HCT116 (cell line): Measurements from ENCODE around the gene UBE2O. TPM values are rescaled to one million over a fixed set of nuclear protein-coding genes. Genes with fewer than 3 reads are reported as not detected.

ENCODE experiments used
- ATAC-seq: fragments of 200-7000 bp; cut with Tn5 transposase; 2 replicates; pipeline ENCODE4 v1.9.1; 2020; ENCODE audit warnings: mild to moderate bottlenecking, moderate library complexity
- BruUV-seq: library from RNA; stranded (reverse); fragments of 400-500 nt; replicated peaks from 2 replicates; lab custom pipeline; 2021; lab: Mats Ljungman, UMichigan
- CTCF ChIA-PET: fragments of 300-600 bp; sonication (Branson Sonifier 250); formaldehyde crosslinking; loops from one replicate; lab custom pipeline; 2021; ENCODE audit warnings: antibody characterized with exemption; lab: Charles Lee
- POLR2A ChIA-PET: fragments of 300-600, 350-600 bp; sonication (Branson Sonifier 250); formaldehyde crosslinking; loops from one replicate; lab custom pipeline; 2021; ENCODE audit warnings: antibody characterized with exemption; lab: Charles Lee
- RAD21 ChIA-PET, 2 experiments: fragments of 300-600 bp; sonication (Branson Sonifier 250); formaldehyde crosslinking; loops; one replicate each; lab custom pipeline; 2023; ENCODE audit warnings: low total read pairs in 2 of 2; ENCODE audit not compliant: uncharacterized antibody in 2 of 2, unreplicated experiment in 2 of 2, low non-redundant PET in 1 of 2; lab: Charles Lee
- DNase-seq: peaks from one replicate; pipeline ENCODE4 v3.0.0-alpha.2; 2010; ENCODE audit warnings: low read depth, low spot score
- H2AFZ ChIP-seq: fragments of 200-600 bp; shearing (Covaris generic), sonication (generic); 2 replicates; pipeline ENCODE4 v1.6.1; 2017; ENCODE audit warnings: low read depth, mixed run types, mixed read lengths, antibody characterized with exemption, low read length; ENCODE audit not compliant: poor library complexity, severe bottlenecking
- H3K27ac ChIP-seq: 2 replicates; pipeline ENCODE4 v1.5.1; 2012; ENCODE audit warnings: low read depth, low read length
- H3K27me3 ChIP-seq: fragments of 200-600 bp; sonication (generic); 2 replicates; pipeline ENCODE4 v1.6.1; 2016; ENCODE audit warnings: mixed run types, low read length, mixed read lengths; ENCODE audit not compliant: insufficient read depth
- H3K36me3 ChIP-seq, 2 experiments: fragments of 200-500 bp in 1 of 2; fragments of 200-600 bp in 1 of 2; sonication (Bioruptor generic) in 1 of 2; sonication (generic) in 1 of 2; 2 replicates each; pipeline versions ENCODE4 v1.5.1 to v1.6.1; 2014 to 2016; ENCODE audit warnings: low read length in 2 of 2, inconsistent platforms in 1 of 2, mixed read lengths in 1 of 2, mixed run types in 1 of 2; ENCODE audit not compliant: insufficient read depth in 2 of 2, control insufficient read depth in 1 of 2
- H3K4me1 ChIP-seq, 2 experiments: fragments of 200-600 bp in 1 of 2; sonication (generic) in 1 of 2; 2 replicates each; pipeline versions ENCODE4 v1.5.1 to v1.6.1; 2012 to 2017; ENCODE audit warnings: low read length in 2 of 2, inconsistent platforms in 1 of 2, mild to moderate bottlenecking in 1 of 2, mixed read lengths in 1 of 2, mixed run types in 1 of 2, moderate library complexity in 1 of 2; ENCODE audit not compliant: insufficient read depth in 2 of 2, control insufficient read depth in 1 of 2
- H3K4me2 ChIP-seq: fragments of 200-600 bp; sonication (generic); 2 replicates; pipeline ENCODE4 v1.6.1; 2017; ENCODE audit warnings: mixed run types, low read length, mixed read lengths
- H3K4me3 ChIP-seq, 2 experiments: fragments of 200-600 bp in 1 of 2; sonication (generic) in 1 of 2; replicated peaks in 1 of 2; 2 replicates each; pipeline ENCODE4 v1.5.1; 2011 to 2016; ENCODE audit warnings: low read length in 2 of 2, control low read depth in 1 of 2, low read depth in 1 of 2, mild to moderate bottlenecking in 1 of 2, mixed read lengths in 1 of 2, mixed run types in 1 of 2
- H3K79me2 ChIP-seq: fragments of 200-600 bp; sonication (generic); 2 replicates; pipeline ENCODE4 v1.6.1; 2017; ENCODE audit warnings: mild to moderate bottlenecking, mixed run types, low read length, moderate library complexity, mixed read lengths; ENCODE audit not compliant: insufficient read depth
- H3K9ac ChIP-seq: fragments of 200-600 bp; sonication (generic); 2 replicates; pipeline ENCODE4 v1.6.1; 2016; ENCODE audit warnings: low read length, mixed read lengths
- H3K9me2 ChIP-seq: fragments of 200-600 bp; sonication (generic), shearing (Covaris generic); 2 replicates; pipeline ENCODE4 v1.6.1; 2017; ENCODE audit warnings: mixed run types, mild to moderate bottlenecking, moderate library complexity; ENCODE audit not compliant: insufficient read depth
- H3K9me3 ChIP-seq, 2 experiments: fragments of 200-500 bp in 1 of 2; fragments of 200-600 bp in 1 of 2; sonication (Bioruptor generic) in 1 of 2; sonication (generic) in 1 of 2; 2 replicates each; pipeline ENCODE4 v1.6.1; 2014 to 2017; ENCODE audit warnings: low read length in 2 of 2, mixed read lengths in 2 of 2, inconsistent platforms in 1 of 2, low read depth in 1 of 2, mild to moderate bottlenecking in 1 of 2, mixed run types in 1 of 2, moderate library complexity in 1 of 2; ENCODE audit not compliant: control insufficient read depth in 1 of 2, insufficient read depth in 1 of 2
- H4K20me1 ChIP-seq: fragments of 200-600 bp; sonication (generic), shearing (Covaris generic); 2 replicates; pipeline ENCODE4 v1.6.1; 2017; ENCODE audit warnings: mixed run types, mild to moderate bottlenecking, moderate library complexity; ENCODE audit not compliant: insufficient read depth
- ATF3 ChIP-seq: IDR thresholded peaks from 2 replicates; pipeline ENCODE4 v1.6.1; 2012
- CBX3 ChIP-seq: IDR thresholded peaks from 2 replicates; pipeline ENCODE4 v1.6.1; 2012; ENCODE audit warnings: low read depth
- CEBPB ChIP-seq: IDR thresholded peaks from 2 replicates; pipeline ENCODE4 v1.6.1; 2012; ENCODE audit warnings: low read depth
- CTCF ChIP-seq, 3 experiments: fragments of 200-600 bp in 1 of 3; sonication (generic) in 1 of 3; IDR thresholded peaks in 2 of 3; conservative IDR thresholded peaks in 1 of 3; 2 replicates each; pipeline ENCODE4 v1.5.1; 2012 to 2017; ENCODE audit warnings: low read depth in 2 of 3, low read length in 2 of 3, antibody characterized with exemption in 1 of 3, borderline replicate concordance in 1 of 3, control low read depth in 1 of 3, mild to moderate bottlenecking in 1 of 3, mixed read lengths in 1 of 3, mixed run types in 1 of 3, moderate library complexity in 1 of 3; ENCODE audit not compliant: insufficient read depth in 1 of 3
- ELF1 ChIP-seq: IDR thresholded peaks from 2 replicates; pipeline ENCODE4 v1.6.1; 2012; ENCODE audit warnings: low read depth, borderline replicate concordance
- FOSL1 ChIP-seq: IDR thresholded peaks from 2 replicates; pipeline ENCODE4 v1.6.1; 2012; ENCODE audit warnings: low read depth
- JUND ChIP-seq: IDR thresholded peaks from 2 replicates; pipeline ENCODE4 v1.6.1; 2012
- POLR2A ChIP-seq: IDR thresholded peaks from 2 replicates; pipeline ENCODE4 v1.7.0; 2011; ENCODE audit warnings: borderline replicate concordance; ENCODE audit not compliant: insufficient read depth, insufficient read length; ENCODE audit errors: extremely low read depth
- POLR2AphosphoS5 ChIP-seq: IDR thresholded peaks from 2 replicates; pipeline ENCODE4 v1.6.1; 2011; ENCODE audit warnings: mild to moderate bottlenecking, low read depth, low read length, moderate library complexity
- RAD21 ChIP-seq: IDR thresholded peaks from 2 replicates; pipeline ENCODE4 v1.6.1; 2012; ENCODE audit warnings: low read depth, mild to moderate bottlenecking
- SIN3A ChIP-seq: IDR thresholded peaks from 2 replicates; pipeline ENCODE4 v1.6.1; 2012; ENCODE audit warnings: low read depth
- SP1 ChIP-seq: IDR thresholded peaks from 2 replicates; pipeline ENCODE4 v1.6.1; 2012; ENCODE audit warnings: low read depth
- SRF ChIP-seq: IDR thresholded peaks from 2 replicates; pipeline ENCODE4 v1.6.1; 2012; ENCODE audit warnings: low read depth
- TCF7L2 ChIP-seq: IDR thresholded peaks from 2 replicates; pipeline ENCODE4 v1.7.0; 2011; ENCODE audit warnings: borderline replicate concordance, inconsistent platforms; ENCODE audit not compliant: insufficient read depth, insufficient read length; ENCODE audit errors: extremely low read depth
- ZBTB33 ChIP-seq: IDR thresholded peaks from 2 replicates; pipeline ENCODE4 v1.6.1; 2011; ENCODE audit warnings: mild to moderate bottlenecking, low read length, moderate library complexity; ENCODE audit not compliant: insufficient replicate concordance; ENCODE audit errors: extremely low read depth
- ZNF274 ChIP-seq: fragments of 200-500 bp; sonication (Bioruptor generic); IDR thresholded peaks from 2 replicates; pipeline ENCODE4 v1.6.1; 2014; ENCODE audit warnings: mild to moderate bottlenecking, low read depth, low read length, inconsistent platforms
- intact Hi-C: fragments of 100-400 bp; cut with micrococcal nuclease; formaldehyde crosslinking; loops from 2 replicates; pipeline ENCODE4 v1.10.0; 2022
- total RNA-seq: library from RNA; stranded (reverse); gene quantifications from one replicate; pipeline ENCODE4 v1.2.1, GENCODE V29; 2021; ENCODE audit not compliant: unreplicated experiment

Gene UBE2O
- total RNA-seq, 1 experiment from 2014 or later, result 59.1 TPM

- Histone ChIP-seq H3K4me2 (no peak overlapping the region), H3K9me2 (no peaks in the 10 kb centered on the region), H3K27me3 (no peaks in the 10 kb centered on the region), H3K36me3 (peaks cover 35 to 47% of the 10 kb centered on the region in 2 experiments; a peak in 3 of 4 replicates), H3K9me3 (no peaks in the 10 kb centered on the region), H3K4me1 (peaks cover 0 to 5% of the 10 kb centered on the region in 2 experiments; a peak in 2 of 4 replicates), H3K4me3 (no peak overlapping the region), H2AFZ (no peak overlapping the region), H3K79me2 (peaks cover 33% of the 10 kb centered on the region), H3K9ac (no peak overlapping the region), H3K27ac (no peak overlapping the region), H4K20me1 (peaks cover 9% of the 10 kb centered on the region; the same call in 1 of the 2 replicates)
- POLR2A ChIA-PET, result no interaction called here
- RAD21 ChIA-PET, result no interaction called here
- no peak for TF ChIP-seq CBX3
- TF ChIP-seq POLR2AphosphoS5, result no peak
- TF ChIP-seq RAD21, result no peak
- no peak for TF ChIP-seq JUND
- TF ChIP-seq SIN3A, result no peak
- TF ChIP-seq FOSL1, result no peak
- no peak for TF ChIP-seq POLR2A
- TF ChIP-seq ELF1, result no peak
- TF ChIP-seq CEBPB, result no peak
- no peak for TF ChIP-seq ATF3
- TF ChIP-seq SP1, result no peak
- CTCF ChIA-PET, result interaction anchor here (1.7 kb wide), 1 partner anchor 19 kb away, joined by 3 read pairs; no protein-coding TSS in a partner anchor
- ATAC-seq (no peak), DNase-seq (no peak)
- no TSS peak for BruUV-seq
- intact Hi-C loops, result no loop called here
Observed at GRCh38 chr17:76404256-76404655, 48.7 kb downstream of the UBE2O start.

GRCh38 chr17:76402711-76403110, 50.2 kb downstream of the UBE2O start:
- Histone ChIP-seq H3K4me3 (no peak overlapping the region), H3K4me2 (no peak overlapping the region), H3K27ac (no peak overlapping the region), H3K9ac (no peak overlapping the region), H3K27me3 (no peaks in the 10 kb centered on the region), H3K9me3 (no peaks in the 10 kb centered on the region), H3K79me2 (peaks cover 22% of the 10 kb centered on the region), H3K36me3 (peaks cover 49 to 50% of the 10 kb centered on the region in 2 experiments; a peak in 3 of 4 replicates), H3K9me2 (no peaks in the 10 kb centered on the region), H3K4me1 (no peaks in the 10 kb centered on the region), H2AFZ (no peak overlapping the region), H4K20me1 (peaks cover 2% of the 10 kb centered on the region; the same call in 1 of the 2 replicates)
- ChIA-PET POLR2A (no interaction called here), CTCF (interaction anchor here (1.7 kb wide), 1 partner anchor 17 kb away, joined by 3 read pairs; no protein-coding TSS in a partner anchor), RAD21 (no interaction called here)
- DNase-seq, result no peak
- no peak for ATAC-seq
- intact Hi-C loops, result no loop called here
- no TSS peak for BruUV-seq
- no peak for TF ChIP-seq TCF7L2
- TF ChIP-seq SP1, result no peak
- TF ChIP-seq CTCF (IDR thresholded peaks at IDR 0.05 in 2 of 3, conservative IDR thresholded peaks at IDR 0.05 in 1 of 3; ENCODE audit: borderline replicate concordance in 1 of 3, insufficient read depth in 1 of 3, low read depth in 2 of 3, low read length in 2 of 3), result no peak
- no peak for TF ChIP-seq ATF3
- TF ChIP-seq CBX3, result no peak
- no peak for TF ChIP-seq ZBTB33
- no peak for TF ChIP-seq SIN3A
- TF ChIP-seq ELF1, result no peak
- no peak for TF ChIP-seq RAD21
- no peak for TF ChIP-seq POLR2A
- no peak for TF ChIP-seq SRF
- TF ChIP-seq ZNF274, result no peak
- TF ChIP-seq POLR2AphosphoS5, result no peak
